MM.1S (cell line): ENCODE results near the gene PSMA5.

ENCODE experiments used
- DNase-seq: peaks from one replicate; pipeline ENCODE4 v3.0.0-alpha.2; 2015
- H2AFZ ChIP-seq: fragments of 300-600 bp; sonication (generic); 2 replicates; pipeline ENCODE4 v1.6.0; 2016; ENCODE audit warnings: antibody characterized with exemption, low read length
- H3F3A ChIP-seq: fragments of 300-600 bp; sonication (generic); 2 replicates; pipeline ENCODE4 v1.6.1; 2016; ENCODE audit warnings: mild to moderate bottlenecking, antibody characterized with exemption, low read length, moderate library complexity, mixed read lengths; ENCODE audit not compliant: insufficient read depth
- H3K27ac ChIP-seq: fragments of 300-600 bp; sonication (generic); 2 replicates; pipeline ENCODE4 v1.5.1; 2016; ENCODE audit warnings: mild to moderate bottlenecking, low read length
- H3K27me3 ChIP-seq: fragments of 300-600 bp; sonication (generic); replicated peaks from 2 replicates; pipeline ENCODE4 v1.6.0; 2016; ENCODE audit warnings: low read length; ENCODE audit not compliant: insufficient read depth
- H3K36me3 ChIP-seq: fragments of 300-600 bp; sonication (generic); replicated peaks from 2 replicates; pipeline ENCODE4 v1.6.1; 2016; ENCODE audit warnings: mild to moderate bottlenecking, low read length, mixed read lengths; ENCODE audit not compliant: insufficient read depth
- H3K4me1 ChIP-seq: fragments of 300-600 bp; sonication (generic); 2 replicates; pipeline ENCODE4 v1.6.1; 2016; ENCODE audit warnings: low read length, mixed read lengths
- H3K4me2 ChIP-seq: fragments of 300-600 bp; sonication (generic); 2 replicates; pipeline ENCODE4 v1.6.0; 2016; ENCODE audit warnings: low read depth, low read length
- H3K4me3 ChIP-seq: fragments of 300-600 bp; sonication (generic); 2 replicates; pipeline ENCODE4 v1.5.1; 2016; ENCODE audit warnings: low read length, mixed read lengths
- H3K79me2 ChIP-seq: fragments of 300-600 bp; sonication (generic); 2 replicates; pipeline ENCODE4 v1.6.1; 2016; ENCODE audit warnings: mixed run types, low read length, mixed read lengths
- H3K9ac ChIP-seq: fragments of 300-600 bp; sonication (generic); 2 replicates; pipeline ENCODE4 v1.6.1; 2016; ENCODE audit warnings: low read length, mixed read lengths
- H3K9me2 ChIP-seq: fragments of 300-600 bp; sonication (generic); replicated peaks from 2 replicates; pipeline ENCODE4 v1.6.1; 2016; ENCODE audit warnings: mild to moderate bottlenecking, low read length, mixed read lengths; ENCODE audit not compliant: insufficient read depth
- H3K9me3 ChIP-seq: fragments of 300-600 bp; sonication (generic); replicated peaks from 2 replicates; pipeline ENCODE4 v1.6.1; 2016; ENCODE audit warnings: mild to moderate bottlenecking, low read length, mixed read lengths; ENCODE audit not compliant: insufficient read depth
- H4K20me1 ChIP-seq: fragments of 300-600 bp; sonication (generic); 2 replicates; pipeline ENCODE4 v1.6.1; 2016; ENCODE audit warnings: mild to moderate bottlenecking, low read length, moderate library complexity, mixed read lengths; ENCODE audit not compliant: insufficient read depth
- EZH2 ChIP-seq: fragments of 300-600 bp; sonication (generic); optimal IDR thresholded peaks from 2 replicates; pipeline ENCODE3; 2017; ENCODE audit warnings: low read depth, mild to moderate bottlenecking, antibody characterized with exemption, low read length, mixed read lengths
- EZH2phosphoT487 ChIP-seq: fragments of 300-600 bp; sonication (generic); IDR thresholded peaks from 2 replicates; pipeline ENCODE4 v1.6.1; 2018; ENCODE audit warnings: antibody characterized with exemption, low read length
- TF ChIP-seq, protein P1 (sequence below): fragments of 300-600 bp; sonication (generic); IDR thresholded peaks from 2 replicates; pipeline ENCODE4 v1.5.1; 2016; ENCODE audit warnings: antibody characterized with exemption, low read length, mixed read lengths

Gene PSMA5

DNA sequence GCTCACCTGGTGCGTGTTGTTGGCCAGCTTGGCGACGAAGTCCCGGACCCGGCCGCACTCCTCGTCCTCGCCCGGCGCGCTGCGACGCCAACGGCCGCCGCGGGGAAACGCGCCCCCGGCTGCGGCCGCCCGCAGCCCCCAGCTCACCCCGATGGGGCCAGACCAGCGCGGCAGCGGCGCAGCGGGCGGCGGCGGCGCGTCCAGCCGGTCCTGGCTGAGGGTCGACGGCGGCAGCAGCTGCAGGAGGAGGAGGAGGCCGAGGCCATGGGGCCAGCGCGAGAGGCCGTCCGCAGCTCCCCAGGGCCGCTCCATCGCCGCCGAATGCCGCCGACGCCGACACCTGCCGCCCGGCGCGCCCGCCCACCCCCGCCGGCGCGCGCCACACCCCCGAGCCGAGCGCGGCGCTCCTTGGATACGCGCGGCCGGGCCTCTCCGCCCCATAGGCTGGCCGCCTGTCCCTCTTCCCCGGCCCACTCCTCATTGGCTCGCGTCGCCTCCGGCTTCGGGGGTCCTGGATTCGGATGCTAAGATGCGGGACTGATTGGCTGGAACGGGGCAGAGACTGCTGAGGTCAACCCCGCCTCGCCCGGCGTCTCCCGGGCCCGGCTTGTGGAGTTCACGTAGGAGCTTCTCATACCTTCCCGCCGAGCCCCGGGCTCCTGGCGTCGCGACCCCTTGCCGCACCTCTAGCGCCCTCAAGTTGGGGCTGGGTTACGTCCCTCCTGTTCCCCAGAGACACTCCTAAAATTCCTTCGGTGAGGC, 28.5 kb downstream of the PSMA5 start, which contains the start of gene SORT1:
SORT1 (minus strand) TSS at position 338 of the 762 bp plus-strand sequence; CDS start at position 312, 26 bp downstream.
- no peak within 1 kb of the TSS for H3K27ac ChIP-seq
- H2AFZ ChIP-seq = peak within 1 kb of the TSS; percentile 23; the same call in 1 of the 2 replicates
- peak within 1 kb of the TSS; percentile 65 for H3K4me2 ChIP-seq
- H3K9ac ChIP-seq = no peak within 1 kb of the TSS
- no peaks in the 10 kb centered on the region for H3K36me3 ChIP-seq
- no peak for TF ChIP-seq EZH2
- TF ChIP-seq, protein P1, sequence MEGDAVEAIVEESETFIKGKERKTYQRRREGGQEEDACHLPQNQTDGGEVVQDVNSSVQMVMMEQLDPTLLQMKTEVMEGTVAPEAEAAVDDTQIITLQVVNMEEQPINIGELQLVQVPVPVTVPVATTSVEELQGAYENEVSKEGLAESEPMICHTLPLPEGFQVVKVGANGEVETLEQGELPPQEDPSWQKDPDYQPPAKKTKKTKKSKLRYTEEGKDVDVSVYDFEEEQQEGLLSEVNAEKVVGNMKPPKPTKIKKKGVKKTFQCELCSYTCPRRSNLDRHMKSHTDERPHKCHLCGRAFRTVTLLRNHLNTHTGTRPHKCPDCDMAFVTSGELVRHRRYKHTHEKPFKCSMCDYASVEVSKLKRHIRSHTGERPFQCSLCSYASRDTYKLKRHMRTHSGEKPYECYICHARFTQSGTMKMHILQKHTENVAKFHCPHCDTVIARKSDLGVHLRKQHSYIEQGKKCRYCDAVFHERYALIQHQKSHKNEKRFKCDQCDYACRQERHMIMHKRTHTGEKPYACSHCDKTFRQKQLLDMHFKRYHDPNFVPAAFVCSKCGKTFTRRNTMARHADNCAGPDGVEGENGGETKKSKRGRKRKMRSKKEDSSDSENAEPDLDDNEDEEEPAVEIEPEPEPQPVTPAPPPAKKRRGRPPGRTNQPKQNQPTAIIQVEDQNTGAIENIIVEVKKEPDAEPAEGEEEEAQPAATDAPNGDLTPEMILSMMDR = no peak
- no peak for TF ChIP-seq EZH2phosphoT487
- H3K4me3 ChIP-seq = peak within 1 kb of the TSS; percentile 58
- H4K20me1 ChIP-seq = no peaks in the 10 kb centered on the region
- H3K4me1 ChIP-seq = 0 out of 2 replicates have a peak, but pooled peaks cover 2% of the 10 kb centered on the region
- peaks cover 9% of the 10 kb centered on the region; the same call in 1 of the 2 replicates for H3K79me2 ChIP-seq
- H3K9me3 ChIP-seq = no peaks in the 10 kb centered on the region
- H3K27me3 ChIP-seq = no peaks in the 10 kb centered on the region
- peak; percentile 64 for DNase-seq
- no peaks in the 10 kb centered on the region for H3K9me2 ChIP-seq
- no peaks in the 10 kb centered on the region for H3F3A ChIP-seq

DNA sequence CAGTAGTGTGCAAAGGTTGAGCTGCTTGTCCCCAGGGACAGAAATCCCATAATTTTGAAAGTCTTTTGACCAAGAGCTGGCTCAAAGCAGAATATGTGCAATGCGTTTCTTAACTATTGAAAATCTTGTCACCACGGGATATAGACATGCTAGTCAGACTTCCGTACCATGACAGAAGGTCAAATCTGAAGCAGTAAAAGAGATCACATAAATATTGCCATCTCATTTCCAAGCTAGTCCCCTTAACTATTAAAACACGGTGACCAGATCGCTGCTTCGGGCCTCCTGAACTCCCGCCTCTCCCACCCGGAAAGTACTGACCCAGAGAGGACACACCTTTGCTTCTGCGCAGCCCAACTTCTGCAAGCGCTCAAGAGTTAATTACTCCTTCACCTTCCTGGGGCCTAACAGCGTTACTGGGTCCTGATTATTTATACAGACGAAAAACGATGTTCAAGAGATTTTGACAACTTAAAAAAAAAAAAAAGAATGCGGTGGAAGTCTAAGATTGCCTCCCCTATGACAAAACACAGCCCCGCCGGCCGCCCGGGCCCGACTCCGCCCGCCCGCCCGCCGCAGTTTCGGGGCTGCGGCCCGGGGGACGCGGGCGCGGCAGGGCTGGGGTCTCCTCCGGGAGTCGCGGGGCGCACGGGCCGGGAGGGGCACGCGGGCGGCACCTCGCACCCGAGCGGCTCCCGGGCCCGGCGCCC, 29.2 kb downstream of the PSMA5 start:
- TF ChIP-seq, protein P1 = no peak
- no peak for TF ChIP-seq EZH2
- no peak for TF ChIP-seq EZH2phosphoT487
- Histone ChIP-seq H3K27ac (no peak overlapping the region), H3K9me2 (no peaks in the 10 kb centered on the region), H3K9ac (no peak overlapping the region), H4K20me1 (no peaks in the 10 kb centered on the region), H2AFZ (no peak overlapping the region), H3K36me3 (no peaks in the 10 kb centered on the region), H3K4me2 (peak overlapping the region; percentile 45; the same call in 1 of the 2 replicates), H3F3A (peaks cover 2% of the 10 kb centered on the region; the same call in 1 of the 2 replicates), H3K9me3 (no peaks in the 10 kb centered on the region), H3K4me1 (peaks cover 10% of the 10 kb centered on the region; the same call in 1 of the 2 replicates), H3K4me3 (peak overlapping the region; percentile 43), H3K27me3 (no peaks in the 10 kb centered on the region), H3K79me2 (peaks cover 9% of the 10 kb centered on the region; the same call in 1 of the 2 replicates)
- no peak for DNase-seq

DNA sequence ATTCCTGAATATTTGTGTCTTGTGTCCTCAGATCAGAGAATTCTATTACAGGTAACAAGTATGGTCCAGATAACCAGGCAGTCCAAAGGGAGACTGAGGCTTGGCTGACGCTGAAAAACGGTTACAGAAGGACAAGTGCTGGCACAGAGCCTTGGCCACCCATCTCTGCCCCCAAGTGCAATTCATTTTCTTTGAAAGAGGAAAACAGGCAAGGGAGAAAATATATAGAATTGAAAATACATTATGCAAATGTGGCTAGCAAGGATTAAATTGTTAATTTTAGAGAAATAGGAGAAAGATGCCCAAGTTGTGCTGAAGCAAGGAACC, 29.8 kb downstream of the PSMA5 start:
- no peak overlapping the region for H3K27ac ChIP-seq
- no peaks in the 10 kb centered on the region for H3K36me3 ChIP-seq
- peak overlapping the region; percentile 43; the same call in 1 of the 2 replicates for H3K4me3 ChIP-seq
- no peak overlapping the region for H3K9ac ChIP-seq
- no peaks in the 10 kb centered on the region for H3K9me3 ChIP-seq
- H3K9me2 ChIP-seq = no peaks in the 10 kb centered on the region
- TF ChIP-seq EZH2 (no peak), EZH2phosphoT487 (no peak)
- TF ChIP-seq, protein P1 = no peak
- H3F3A ChIP-seq = peaks cover 8% of the 10 kb centered on the region
- H3K4me2 ChIP-seq = peak overlapping the region; percentile 45; the same call in 1 of the 2 replicates
- no peak for DNase-seq
- H2AFZ ChIP-seq = no peak overlapping the region
- no peaks in the 10 kb centered on the region for H3K27me3 ChIP-seq
- peaks cover 13% of the 10 kb centered on the region; the same call in 1 of the 2 replicates for H3K4me1 ChIP-seq
- no peaks in the 10 kb centered on the region for H4K20me1 ChIP-seq
- peaks cover 9% of the 10 kb centered on the region; the same call in 1 of the 2 replicates for H3K79me2 ChIP-seq
